Measurements from ENCODE around the gene COL5A1. TPM values are rescaled to one million over a fixed set of nuclear protein-coding genes. Genes with fewer than 3 reads are reported as not detected.

The COL5A1 gene
- total RNA-seq, 1 donor from 2014 or later = 12.8 TPM

GRCh38 chr9:134606951-134607731 is 34.5 kb upstream of the COL5A1 start:
- DNase-seq (ENCODE audit: low read depth) = no peak

- no peak for DNase-seq (ENCODE audit: low read depth)
Observed at GRCh38 chr9:134607971-134608370, 33.6 kb upstream of the COL5A1 start.

GRCh38 chr9:134611046-134611445 is 30.6 kb upstream of the COL5A1 start:
- no peak for DNase-seq (ENCODE audit: low read depth)

- DNase-seq (ENCODE audit: low read depth) = no peak
Observed at GRCh38 chr9:134612309-134612708, 29.3 kb upstream of the COL5A1 start.

GRCh38 chr9:134612715-134613114 is 28.9 kb upstream of the COL5A1 start:
- no peak for DNase-seq (ENCODE audit: low read depth)

- DNase-seq (ENCODE audit: low read depth) = no peak
Observed at GRCh38 chr9:134614256-134614655, 27.3 kb upstream of the COL5A1 start.

GRCh38 chr9:134616341-134616740 is 25.3 kb upstream of the COL5A1 start:
- no peak for DNase-seq (ENCODE audit: low read depth)

GRCh38 chr9:134617246-134617645 is 24.4 kb upstream of the COL5A1 start:
- no peak for DNase-seq (ENCODE audit: low read depth)

GRCh38 chr9:134617836-134618162 is 23.8 kb upstream of the COL5A1 start:
- DNase-seq (ENCODE audit: low read depth) = no peak

- no peak for DNase-seq (ENCODE audit: low read depth)
Observed at GRCh38 chr9:134618163-134618832, 23.3 kb upstream of the COL5A1 start.

GRCh38 chr9:134618833-134619447 is 22.7 kb upstream of the COL5A1 start:
- no peak for DNase-seq (ENCODE audit: low read depth)

GRCh38 chr9:134619448-134619982 is 22.1 kb upstream of the COL5A1 start:
- DNase-seq (ENCODE audit: low read depth) = no peak

- DNase-seq (ENCODE audit: low read depth) = no peak
Observed at GRCh38 chr9:134619983-134620661, 21.5 kb upstream of the COL5A1 start.

- no peak for DNase-seq (ENCODE audit: low read depth)
Observed at GRCh38 chr9:134620751-134621557, 20.6 kb upstream of the COL5A1 start.

GRCh38 chr9:134621558-134622110 is 20.0 kb upstream of the COL5A1 start:
- DNase-seq (ENCODE audit: low read depth) = no peak

GRCh38 chr9:134622896-134623257 is 18.7 kb upstream of the COL5A1 start:
- DNase-seq (ENCODE audit: low read depth) = no peak

- no peak for DNase-seq (ENCODE audit: low read depth)
Observed at GRCh38 chr9:134623258-134624066, 18.1 kb upstream of the COL5A1 start.

GRCh38 chr9:134624137-134624591 is 17.4 kb upstream of the COL5A1 start:
- no peak for DNase-seq (ENCODE audit: low read depth)

- DNase-seq (ENCODE audit: low read depth) = no peak
Observed at GRCh38 chr9:134624621-134625181, 16.9 kb upstream of the COL5A1 start.

Data from renal cortical epithelial cell (primary cell).